SK-N-SH treated with all-trans-retinoic acid at 6 μM for 48 hours (cell line): ENCODE data around the gene SEPTIN3.

Experiments
- ATAC-seq: fragments of 200-7000 bp; cut with Tn5 transposase; 3 replicates; pipeline ENCODE4 v1.9.1; 2020; ENCODE audit warnings: mild to moderate bottlenecking, moderate library complexity
- ARNTL ChIP-seq: fragments of 450-650 bp; formaldehyde crosslinking; IDR thresholded peaks from 2 replicates; pipeline ENCODE4 v1.5.0; 2020; ENCODE audit warnings: low read depth, mild to moderate bottlenecking, moderate library complexity, borderline replicate concordance
- BACH2 ChIP-seq: fragments of 250-450 bp; sonication (Bioruptor Pico); IDR thresholded peaks from 2 replicates; pipeline ENCODE4 v1.9.0; 2021; ENCODE audit warnings: mild to moderate bottlenecking, borderline replicate concordance
- CREB5 ChIP-seq: fragments of 250-450 bp; sonication (Bioruptor Pico); IDR thresholded peaks from 2 replicates; pipeline ENCODE4 v1.5.1; 2020; ENCODE audit warnings: low read depth, mild to moderate bottlenecking, moderate library complexity
- CSDC2 ChIP-seq: fragments of 250-450 bp; sonication (Bioruptor Pico); IDR thresholded peaks from 2 replicates; pipeline ENCODE4 v1.5.0; 2020; ENCODE audit warnings: mild to moderate bottlenecking, moderate library complexity
- CSRNP3 ChIP-seq: fragments of 250-450 bp; sonication (Bioruptor Pico); IDR thresholded peaks from 2 replicates; pipeline ENCODE4 v1.5.1; 2021; ENCODE audit warnings: mild to moderate bottlenecking, moderate library complexity
- ESRRG ChIP-seq: fragments of 250-450 bp; sonication (Bioruptor Pico); IDR thresholded peaks from 2 replicates; pipeline ENCODE4 v1.6.1; 2021; ENCODE audit warnings: mild to moderate bottlenecking
- GLIS3 ChIP-seq: fragments of 250-450 bp; sonication (Bioruptor Pico); IDR thresholded peaks from 2 replicates; pipeline ENCODE4 v1.5.0; 2020; ENCODE audit warnings: mild to moderate bottlenecking, moderate library complexity
- ISL1 ChIP-seq: fragments of 250-450 bp; sonication (Bioruptor Pico); IDR thresholded peaks from 2 replicates; pipeline ENCODE4 v2.1.2; 2022; ENCODE audit warnings: mild to moderate bottlenecking, moderate library complexity
- PATZ1 ChIP-seq: fragments of 250-450 bp; sonication (Bioruptor Pico); IDR thresholded peaks from 2 replicates; pipeline ENCODE4 v1.8.0; 2020; ENCODE audit warnings: mild to moderate bottlenecking, moderate library complexity, borderline replicate concordance
- POU6F1 ChIP-seq: fragments of 250-450 bp; sonication (Bioruptor Pico); IDR thresholded peaks from 2 replicates; pipeline ENCODE4 v1.8.0; 2021; ENCODE audit warnings: low read depth, mild to moderate bottlenecking, moderate library complexity, borderline replicate concordance
- PPARA ChIP-seq: fragments of 250-450 bp; sonication (Bioruptor Pico); IDR thresholded peaks from 2 replicates; pipeline ENCODE4 v1.5.0; 2020; ENCODE audit warnings: mild to moderate bottlenecking, borderline replicate concordance
- RARB ChIP-seq: fragments of 250-450 bp; sonication (Bioruptor Pico); IDR thresholded peaks from 2 replicates; pipeline ENCODE4 v1.8.0; 2021; ENCODE audit warnings: mild to moderate bottlenecking, moderate library complexity
- SNAI2 ChIP-seq: fragments of 250-450 bp; sonication (Bioruptor Pico); IDR thresholded peaks from 2 replicates; pipeline ENCODE4 v1.5.0; 2020; ENCODE audit warnings: mild to moderate bottlenecking, moderate library complexity
- TCF4 ChIP-seq: fragments of 250-450 bp; sonication (Bioruptor Pico); IDR thresholded peaks from 2 replicates; pipeline ENCODE4 v1.8.0; 2021; ENCODE audit warnings: mild to moderate bottlenecking, moderate library complexity, borderline replicate concordance
- TSHZ2 ChIP-seq: fragments of 250-450 bp; sonication (Bioruptor Pico); IDR thresholded peaks from 2 replicates; pipeline ENCODE4 v1.5.0; 2020; ENCODE audit warnings: mild to moderate bottlenecking, moderate library complexity
- ZFP3 ChIP-seq: fragments of 250-450 bp; sonication (Bioruptor Pico); IDR thresholded peaks from 2 replicates; pipeline ENCODE4 v1.5.0; 2020; ENCODE audit warnings: mild to moderate bottlenecking, moderate library complexity
- ZNF565 ChIP-seq: fragments of 450-650 bp; formaldehyde crosslinking; conservative IDR thresholded peaks from 2 replicates; pipeline ENCODE4 v1.5.0; 2020; ENCODE audit warnings: low read depth, mild to moderate bottlenecking, moderate library complexity
- ZNF70 ChIP-seq: fragments of 450-650 bp; formaldehyde crosslinking; IDR thresholded peaks from 2 replicates; pipeline ENCODE4 v1.5.0; 2020; ENCODE audit warnings: mild to moderate bottlenecking, moderate library complexity
- ZNF8 ChIP-seq: fragments of 450-650 bp; formaldehyde crosslinking; IDR thresholded peaks from 2 replicates; pipeline ENCODE4 v1.5.0; 2020; ENCODE audit warnings: mild to moderate bottlenecking, moderate library complexity

Gene SEPTIN3

GRCh38 chr22:42016111-42016510 lies 46.9 kb downstream of the SEPTIN3 start (continued):
- TF ChIP-seq CSRNP3 (CRISPR knock-in tag) (no peak), ISL1 (CRISPR knock-in tag) (no peak), SNAI2 (CRISPR knock-in tag) (no peak), PPARA (CRISPR knock-in tag) (no peak), CREB5 (CRISPR knock-in tag) (no peak)

- ATAC-seq: no peak
- no peak for TF ChIP-seq CSDC2 (CRISPR knock-in tag)
- no peak for TF ChIP-seq TSHZ2 (CRISPR knock-in tag)
- no peak for TF ChIP-seq ISL1 (CRISPR knock-in tag)
- TF ChIP-seq RARB (CRISPR knock-in tag): no peak
- no peak for TF ChIP-seq GLIS3 (CRISPR knock-in tag)
- no peak for TF ChIP-seq ZFP3
- TF ChIP-seq PPARA (CRISPR knock-in tag): no peak
- TF ChIP-seq TCF4 (CRISPR knock-in tag): no peak
- no peak for TF ChIP-seq ZNF70 (CRISPR knock-in tag)
- TF ChIP-seq BACH2 (CRISPR knock-in tag): no peak
- no peak for TF ChIP-seq PATZ1 (CRISPR knock-in tag)
- no peak for TF ChIP-seq ARNTL (CRISPR knock-in tag)
- TF ChIP-seq ZNF565: no peak
- no peak for TF ChIP-seq CREB5 (CRISPR knock-in tag)
- TF ChIP-seq ZNF8 (CRISPR knock-in tag): no peak
- TF ChIP-seq POU6F1 (CRISPR knock-in tag): no peak
- no peak for TF ChIP-seq CSRNP3 (CRISPR knock-in tag)
- no peak for TF ChIP-seq ESRRG (CRISPR knock-in tag)
- TF ChIP-seq SNAI2 (CRISPR knock-in tag): no peak
Measured at GRCh38 chr22:42018224-42018623, 49.0 kb downstream of the SEPTIN3 start.
